ENCODE results near the gene NDUFS7. TPM values are rescaled to one million over a fixed set of nuclear protein-coding genes. Genes with fewer than 3 reads are reported as not detected.
A peak's percentile ranks its signal among the peaks of the same experiment; 100 is the strongest.

The NDUFS7 gene
- total and polyA plus RNA-seq, 9 of the 15 experiments (the other 6 are each of a cell fraction or from before 2014, with no cell fraction given), result 6.0 to 271 (median 60.6) TPM

DNA sequence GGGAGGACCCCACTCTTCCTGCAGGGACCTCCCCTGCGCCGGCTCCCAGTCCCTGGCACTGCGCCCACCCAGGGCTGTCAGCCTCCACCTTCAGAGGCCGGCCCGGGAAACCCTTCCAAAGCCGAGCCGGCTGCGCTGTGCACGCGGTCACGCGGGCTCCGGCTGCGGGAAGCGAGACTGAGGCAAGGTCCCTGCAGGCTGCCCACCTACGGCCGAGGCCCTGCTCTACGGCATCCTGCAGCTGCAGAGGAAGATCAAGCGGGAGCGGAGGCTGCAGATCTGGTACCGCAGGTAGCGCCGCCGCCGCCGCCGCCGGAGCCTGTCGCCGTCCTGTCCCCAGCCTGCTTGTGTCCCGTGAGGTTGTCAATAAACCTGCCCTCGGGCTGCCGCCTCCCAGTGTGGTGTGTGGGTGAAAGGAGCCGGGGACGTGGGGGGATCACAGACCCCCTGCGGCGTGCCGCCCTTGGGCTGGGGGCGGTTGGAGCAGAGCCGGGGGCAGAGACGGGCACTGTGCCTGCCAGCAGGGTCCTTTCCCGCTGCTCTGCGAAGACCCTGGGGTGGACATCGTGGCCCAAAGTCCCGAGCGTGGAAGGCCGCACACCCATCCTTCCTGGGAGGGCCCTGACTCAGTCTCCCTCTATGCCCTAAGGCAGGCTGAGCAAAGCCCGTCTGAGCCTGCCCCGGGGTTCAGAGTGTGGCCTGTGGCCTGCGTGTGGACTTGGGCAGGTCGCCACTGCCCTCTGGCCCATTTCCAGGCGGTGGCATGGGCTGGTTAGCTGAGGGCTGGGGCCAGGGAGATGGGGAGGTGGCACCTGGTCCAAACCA lies 11.7 kb downstream of the NDUFS7 start (continued):
- TF ChIP-seq SREBF1 (IDR thresholded peaks at IDR 0.05; ENCODE audit: borderline replicate concordance, low read depth, low read length) (no peak), TCFL5 (CRISPR knock-in tag; conservative IDR thresholded peaks at IDR 0.05) (no peak), SAP30 (IDR thresholded peaks at IDR 0.05; ENCODE audit: borderline replicate concordance, insufficient read depth, low read depth, low read length, poor library complexity, severe bottlenecking) (no peak), MAZ (CRISPR knock-in tag; conservative IDR thresholded peaks at IDR 0.05 in 1 of 2, IDR thresholded peaks at IDR 0.05 in 1 of 2) (no peak), ESRRA (IDR thresholded peaks at IDR 0.05; ENCODE audit: borderline replicate concordance, low read depth) (no peak), ZFP30 (CRISPR knock-in tag; IDR thresholded peaks at IDR 0.05; ENCODE audit: borderline replicate concordance) (no peak), CHD2 (IDR thresholded peaks at IDR 0.05; ENCODE audit: low read depth, low read length) (no peak), ZNF583 (CRISPR knock-in tag; IDR thresholded peaks at IDR 0.05) (no peak), POLR2A (conservative IDR thresholded peaks at IDR 0.05) (peak; percentile 9; the same call in 1 of the 2 replicates), CEBPB (tag; IDR thresholded peaks at IDR 0.05) (no peak), ZNF175 (CRISPR knock-in tag; IDR thresholded peaks at IDR 0.05; ENCODE audit: low read depth) (no peak), ETS2 (tag; IDR thresholded peaks at IDR 0.05; ENCODE audit: borderline replicate concordance, poor library complexity, severe bottlenecking) (no peak), PCBP1 (IDR thresholded peaks at IDR 0.05; ENCODE audit: low read depth, low read length, poor library complexity, severe bottlenecking) (peak; percentile 47), CBFA2T3 (IDR thresholded peaks at IDR 0.05) (no peak), ZNF551 (CRISPR knock-in tag; IDR thresholded peaks at IDR 0.05) (no peak), NFYB (IDR thresholded peaks at IDR 0.05; ENCODE audit: extremely low read depth, insufficient read length) (no peak), USF1 (CRISPR knock-in tag; IDR thresholded peaks at IDR 0.05) (0 out of 2 replicates have a peak, but pooled peaks have one; percentile 6), EP300 (IDR thresholded peaks at IDR 0.05; ENCODE audit: low read length) (no peak), ZNF140 (CRISPR knock-in tag; IDR thresholded peaks at IDR 0.05) (no peak), ZNF511 (CRISPR knock-in tag; IDR thresholded peaks at IDR 0.05) (no peak), U2AF2 (optimal IDR thresholded peaks at IDR 0.05; ENCODE audit: low read depth, low read length) (no peak)
- TF ChIP-seq, protein P1, sequence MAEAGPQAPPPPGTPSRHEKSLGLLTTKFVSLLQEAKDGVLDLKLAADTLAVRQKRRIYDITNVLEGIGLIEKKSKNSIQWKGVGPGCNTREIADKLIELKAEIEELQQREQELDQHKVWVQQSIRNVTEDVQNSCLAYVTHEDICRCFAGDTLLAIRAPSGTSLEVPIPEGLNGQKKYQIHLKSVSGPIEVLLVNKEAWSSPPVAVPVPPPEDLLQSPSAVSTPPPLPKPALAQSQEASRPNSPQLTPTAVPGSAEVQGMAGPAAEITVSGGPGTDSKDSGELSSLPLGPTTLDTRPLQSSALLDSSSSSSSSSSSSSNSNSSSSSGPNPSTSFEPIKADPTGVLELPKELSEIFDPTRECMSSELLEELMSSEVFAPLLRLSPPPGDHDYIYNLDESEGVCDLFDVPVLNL (CRISPR knock-in tag; IDR thresholded peaks at IDR 0.05; ENCODE audit: low read depth), result no peak
